Measurements from ENCODE around the gene DIAPH1.

DNA sequence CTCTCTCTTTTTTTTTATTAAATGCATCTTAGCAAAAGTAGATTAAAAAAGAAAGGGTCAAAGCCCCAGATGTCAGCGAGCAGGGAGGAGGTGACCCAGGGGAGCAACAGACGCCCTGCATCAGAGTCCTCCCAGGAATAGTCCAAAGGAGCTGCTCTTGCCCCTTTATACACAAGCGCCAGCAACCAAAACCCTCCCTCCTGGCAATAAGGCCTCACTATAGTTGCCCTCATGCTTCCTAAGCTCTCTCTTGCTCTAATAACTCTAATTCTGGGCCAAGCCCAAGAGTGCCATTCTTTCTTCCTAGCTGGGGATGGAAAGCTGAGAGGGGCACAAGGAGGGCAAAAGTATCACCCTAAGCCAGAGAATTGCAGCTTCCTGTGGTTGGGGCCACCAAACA is 103.7 kb downstream of the DIAPH1 start:
- TF ChIP-seq CTCF (IDR thresholded peaks at IDR 0.05) (no peak), POLR2AphosphoS5 (IDR thresholded peaks at IDR 0.05) (no peak), POLR2A (IDR thresholded peaks at IDR 0.05) (no peak), EP300 (IDR thresholded peaks at IDR 0.05; ENCODE audit: low read depth) (no peak)

Data from transverse colon (tissue), 4 donors.